Astrocyte of the spinal cord (primary cell): Measurements from ENCODE around the gene DOCK4.

Source experiments
- DNase-seq: peaks from one replicate; pipeline ENCODE4 v3.0.0; 2011; ENCODE audit warnings: low read depth, low spot score
- H3K4me3 ChIP-seq: 2 replicates; pipeline ENCODE4 v1.5.1; 2011; ENCODE audit warnings: low read depth, mild to moderate bottlenecking, low read length, moderate library complexity
- in situ Hi-C: cut with HindIII; loops from 2 replicates; pipeline ENCODE4 v1.10.0; 2017; ENCODE audit warnings: low sequenced_read_pairs
- TF ChIP-seq, protein P1 (sequence below): IDR thresholded peaks from 2 replicates; pipeline ENCODE4 v1.5.1; 2012; ENCODE audit warnings: low read depth, mild to moderate bottlenecking, low read length, inconsistent platforms

Gene DOCK4

DNA sequence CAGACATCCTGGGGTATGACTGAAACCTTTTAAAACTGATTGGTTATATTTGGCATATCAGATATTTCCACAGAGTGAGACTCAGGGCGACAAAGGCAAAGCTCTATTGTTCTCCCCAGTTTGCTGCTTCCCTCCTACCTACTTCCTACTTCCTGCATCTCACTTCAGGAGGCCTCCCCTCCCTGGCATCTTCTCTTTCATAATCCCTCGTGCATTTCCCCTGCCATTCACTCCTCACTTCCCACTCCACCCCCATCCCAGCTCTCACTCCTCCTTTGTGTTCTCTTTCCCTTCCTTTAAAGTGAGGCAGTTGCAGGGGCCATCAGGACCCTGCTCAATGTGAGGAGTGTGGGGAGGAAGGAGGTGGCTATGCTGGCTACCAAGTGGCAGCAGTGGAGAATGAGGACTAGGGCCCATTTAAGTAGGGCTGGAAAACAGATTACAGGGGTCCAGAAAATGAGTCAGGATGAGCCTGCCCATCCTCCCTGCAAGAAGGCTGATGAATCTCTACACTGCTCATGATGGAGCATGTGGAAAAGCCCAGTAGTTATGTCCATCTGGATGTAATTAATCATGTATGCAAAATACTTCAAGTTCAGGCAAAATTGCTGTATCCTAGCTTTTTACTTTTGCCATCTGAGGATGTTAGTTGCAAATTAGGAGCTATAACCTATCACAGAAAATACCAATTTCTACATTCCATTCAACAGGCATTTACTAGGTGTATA is 332.1 kb downstream of the DOCK4 start:
- no peak overlapping the region for H3K4me3 ChIP-seq
- in situ Hi-C loops, result no loop called here
- no peak for DNase-seq
- TF ChIP-seq, protein P1, sequence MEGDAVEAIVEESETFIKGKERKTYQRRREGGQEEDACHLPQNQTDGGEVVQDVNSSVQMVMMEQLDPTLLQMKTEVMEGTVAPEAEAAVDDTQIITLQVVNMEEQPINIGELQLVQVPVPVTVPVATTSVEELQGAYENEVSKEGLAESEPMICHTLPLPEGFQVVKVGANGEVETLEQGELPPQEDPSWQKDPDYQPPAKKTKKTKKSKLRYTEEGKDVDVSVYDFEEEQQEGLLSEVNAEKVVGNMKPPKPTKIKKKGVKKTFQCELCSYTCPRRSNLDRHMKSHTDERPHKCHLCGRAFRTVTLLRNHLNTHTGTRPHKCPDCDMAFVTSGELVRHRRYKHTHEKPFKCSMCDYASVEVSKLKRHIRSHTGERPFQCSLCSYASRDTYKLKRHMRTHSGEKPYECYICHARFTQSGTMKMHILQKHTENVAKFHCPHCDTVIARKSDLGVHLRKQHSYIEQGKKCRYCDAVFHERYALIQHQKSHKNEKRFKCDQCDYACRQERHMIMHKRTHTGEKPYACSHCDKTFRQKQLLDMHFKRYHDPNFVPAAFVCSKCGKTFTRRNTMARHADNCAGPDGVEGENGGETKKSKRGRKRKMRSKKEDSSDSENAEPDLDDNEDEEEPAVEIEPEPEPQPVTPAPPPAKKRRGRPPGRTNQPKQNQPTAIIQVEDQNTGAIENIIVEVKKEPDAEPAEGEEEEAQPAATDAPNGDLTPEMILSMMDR, result no peak

DNA sequence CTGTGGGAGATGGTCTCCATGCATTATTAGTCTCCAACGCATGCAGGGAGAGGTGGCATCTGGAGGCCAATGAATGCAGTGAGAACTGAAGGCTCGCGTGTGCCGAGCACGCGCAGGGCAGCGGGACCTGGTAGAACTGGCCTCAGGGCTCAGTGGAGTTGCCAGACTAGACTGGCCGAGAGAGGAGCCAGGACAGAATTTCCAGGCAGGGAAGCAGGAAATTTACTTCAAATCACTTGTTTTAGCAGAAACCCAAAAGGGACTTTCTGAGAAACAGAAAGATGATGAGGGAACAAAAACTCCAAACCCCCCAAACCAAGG is 332.9 kb downstream of the DOCK4 start:
- TF ChIP-seq, protein P1, result no peak
- no peak overlapping the region for H3K4me3 ChIP-seq
- in situ Hi-C loops, result no loop called here

DNA sequence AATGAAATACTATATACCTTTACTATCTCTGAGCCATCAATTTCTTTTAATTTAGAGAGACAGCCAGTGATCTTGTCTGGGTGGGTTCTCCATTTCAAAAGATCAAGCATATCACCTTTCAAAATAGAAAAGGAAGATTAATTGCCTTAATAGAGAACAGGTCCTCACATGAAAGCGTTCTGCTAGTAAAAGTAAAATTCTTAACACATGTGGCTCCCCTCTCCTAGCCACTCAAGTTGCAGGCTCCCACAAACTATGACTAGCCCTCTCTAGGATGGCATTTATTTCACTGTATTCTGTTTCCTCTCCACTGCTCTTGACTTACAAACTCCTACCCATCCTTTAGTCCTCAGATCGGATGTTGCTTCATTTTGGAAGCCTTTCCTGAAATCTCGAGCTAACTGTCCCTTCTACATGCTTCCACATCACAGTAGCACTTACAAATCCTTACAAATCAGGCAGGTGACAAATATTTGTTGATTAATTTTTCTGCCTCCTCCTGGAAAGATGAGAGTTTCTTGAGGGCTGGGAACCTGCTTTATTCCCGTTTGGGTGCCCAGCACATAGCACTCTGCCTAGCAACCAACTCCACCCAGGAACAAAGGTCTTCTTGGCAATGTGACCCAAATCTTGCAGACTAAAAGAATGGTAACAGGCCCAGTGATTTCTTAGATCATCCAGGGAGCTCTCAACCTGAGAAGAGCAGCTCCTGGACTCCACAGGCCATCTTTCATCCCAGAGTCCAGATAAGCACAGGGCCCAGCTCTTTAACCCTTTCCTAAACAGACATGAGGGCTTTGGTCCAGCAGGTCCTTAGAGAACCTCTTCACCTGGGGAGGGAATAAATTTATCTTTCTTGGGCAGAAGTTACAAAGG is 333.5 kb downstream of the DOCK4 start:
- in situ Hi-C loops, result no loop called here
- TF ChIP-seq, protein P1, result no peak
- no peak for DNase-seq
- H3K4me3 ChIP-seq, result no peak overlapping the region

More for the DNA sequence above, 332.9 kb downstream of the DOCK4 start:
- DNase-seq, result no peak

DNA sequence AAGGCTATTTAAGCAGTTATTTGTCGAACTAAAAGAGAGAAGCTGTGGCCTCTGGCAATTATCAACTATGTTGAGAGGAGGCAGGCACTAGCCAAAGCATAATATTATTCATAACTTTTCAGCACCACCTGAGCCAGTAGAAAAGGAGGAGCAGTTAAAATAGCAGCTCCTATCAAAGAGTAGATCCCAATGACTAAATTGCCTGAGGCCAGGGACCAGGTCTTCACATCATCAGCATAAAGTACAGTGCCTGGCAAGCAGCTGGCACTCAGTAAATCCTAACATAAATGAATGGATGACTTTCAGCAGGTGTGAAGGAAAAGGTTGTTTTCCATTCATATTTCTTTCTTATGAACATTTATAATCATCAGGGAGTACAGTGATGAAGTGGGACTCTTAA is 334.9 kb downstream of the DOCK4 start:
- no peak overlapping the region for H3K4me3 ChIP-seq
- no peak for DNase-seq
- in situ Hi-C loops, result no loop called here
- TF ChIP-seq, protein P1, result no peak

DNA sequence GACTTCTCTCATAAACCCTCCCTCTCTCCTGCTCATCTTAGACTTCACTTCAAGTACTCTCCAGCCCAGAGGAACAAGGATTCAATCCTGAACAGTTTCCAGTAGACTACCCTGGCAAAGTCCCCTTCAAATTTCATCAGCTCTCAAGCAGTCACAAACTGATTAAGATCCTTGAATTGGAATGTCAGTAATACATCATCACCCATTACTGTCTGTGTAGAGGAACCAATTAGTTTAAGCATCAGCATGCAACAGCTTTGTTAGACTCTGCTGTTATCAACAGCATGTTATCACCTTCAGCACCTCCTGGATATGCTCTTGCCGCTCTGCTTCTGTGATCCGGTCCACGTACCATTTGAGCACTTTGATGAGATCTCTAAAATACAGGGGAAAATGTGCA is 336.9 kb downstream of the DOCK4 start:
- no peak overlapping the region for H3K4me3 ChIP-seq
- in situ Hi-C loops, result no loop called here
- TF ChIP-seq, protein P1, result no peak
- no peak for DNase-seq

DNA sequence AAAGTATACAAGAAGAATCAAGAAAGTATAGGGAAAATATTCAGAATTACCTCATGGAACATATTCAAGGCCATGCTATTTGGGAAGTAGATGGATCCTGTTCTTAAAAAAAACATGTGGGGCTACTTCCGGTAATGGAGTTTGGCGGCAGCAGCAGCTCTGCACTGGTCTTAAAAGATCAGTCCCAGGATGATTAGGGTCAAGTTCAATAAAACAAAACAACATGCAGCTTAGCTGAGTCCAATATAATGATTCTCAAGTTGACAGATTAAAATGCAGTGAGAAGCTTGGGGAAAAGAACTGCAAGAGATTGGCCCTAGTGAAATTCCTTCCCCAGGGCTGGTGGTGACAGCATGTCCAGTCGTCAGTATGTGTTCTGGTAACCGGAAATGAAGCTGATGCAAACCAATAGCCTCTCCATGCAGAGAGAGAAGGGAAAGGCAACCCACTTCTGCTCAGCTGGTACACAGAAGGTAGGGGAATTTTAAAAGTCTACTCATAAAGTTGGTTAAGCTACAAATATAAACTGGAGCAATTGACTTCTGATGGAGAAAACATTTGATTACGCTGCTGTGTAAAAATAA is 338.8 kb downstream of the DOCK4 start:
- no peak for DNase-seq
- in situ Hi-C loops, result no loop called here
- TF ChIP-seq, protein P1, result no peak
- no peak overlapping the region for H3K4me3 ChIP-seq
